GM18870 (cell line): ENCODE results near the gene MFSD11.
"Not testable (repeated sequence)": the region's sequence is repeated elsewhere in the genome, so short reads cannot be mapped to it uniquely, and the experiment has no call there.

Experiments used
- ATAC-seq: cut with Tn5 transposase; IDR thresholded peaks from one replicate; pipeline ENCODE4 v1.9.1; 2021; ENCODE audit warnings: moderate library complexity; ENCODE audit not compliant: unreplicated experiment

MFSD11 gene

GRCh38 chr17:76793775-76794174 is 55.9 kb downstream of the MFSD11 start:
- ATAC-seq = no peak

DNA sequence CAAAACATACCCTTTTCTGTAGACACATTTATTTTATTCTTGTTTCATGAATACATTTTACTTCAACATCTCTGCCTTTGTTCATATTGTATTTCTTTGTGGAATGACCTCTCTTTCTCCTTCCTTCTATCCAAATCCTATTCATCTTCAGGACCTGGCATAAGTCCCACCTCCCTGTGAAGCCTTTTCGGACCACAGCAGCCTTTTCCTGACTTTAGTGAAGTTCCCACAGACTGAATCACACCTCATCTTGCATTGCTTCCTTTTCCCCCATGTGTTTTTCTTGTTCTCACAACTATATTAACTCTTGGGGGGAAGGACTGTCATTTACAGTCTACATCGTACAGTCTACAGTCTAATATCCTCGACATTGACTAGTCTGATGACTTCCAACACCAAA is 58.2 kb downstream of the MFSD11 start:
- no peak for ATAC-seq

GRCh38 chr17:76797241-76797840 is 59.4 kb downstream of the MFSD11 start:
- no peak for ATAC-seq

GRCh38 chr17:76801706-76802105 is 63.8 kb downstream of the MFSD11 start:
- ATAC-seq = no peak

DNA sequence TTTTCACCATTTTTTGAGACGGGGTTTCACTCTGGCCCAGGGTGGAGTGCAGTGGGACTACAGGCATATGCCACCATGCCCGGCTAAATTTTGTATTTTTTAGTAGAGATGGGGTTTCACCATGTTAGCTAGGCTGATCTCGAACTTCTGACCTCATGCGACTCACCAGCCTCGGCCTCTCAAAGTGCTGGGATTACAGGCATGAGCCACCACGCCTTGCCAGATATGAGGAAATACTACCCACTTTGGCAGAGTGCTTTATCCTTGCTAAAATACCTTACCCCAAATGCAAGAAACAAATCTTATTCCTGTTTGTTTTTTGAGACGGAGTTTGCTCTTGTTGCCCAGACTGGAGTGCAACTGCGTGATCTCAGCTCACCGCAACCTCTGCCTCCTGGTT is 67.4 kb downstream of the MFSD11 start:
- ATAC-seq = no peak

DNA sequence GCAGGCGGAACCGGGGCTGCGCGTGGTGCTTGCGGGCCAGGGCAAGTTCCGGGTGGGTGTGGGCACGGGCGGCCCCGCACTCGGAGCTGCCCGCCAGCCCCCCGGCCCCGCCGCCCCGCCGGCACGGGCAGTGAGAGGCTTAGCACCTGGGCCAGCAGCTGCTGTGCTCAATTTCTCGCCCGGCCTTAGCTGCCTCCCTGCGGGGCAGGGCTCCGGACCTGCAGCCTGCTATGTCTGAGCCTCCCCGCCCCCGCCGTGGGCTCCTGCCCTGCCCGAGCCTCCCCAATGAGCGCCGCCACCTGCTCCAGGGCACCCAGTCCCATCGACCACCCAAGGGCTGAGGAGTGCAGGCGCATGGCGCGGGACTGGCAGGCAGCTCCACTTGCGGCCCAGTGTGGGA is 68.2 kb downstream of the MFSD11 start:
- ATAC-seq = not testable (repeated sequence)

GRCh38 chr17:76806767-76807166 is 68.8 kb downstream of the MFSD11 start:
- not testable (repeated sequence) for ATAC-seq

DNA sequence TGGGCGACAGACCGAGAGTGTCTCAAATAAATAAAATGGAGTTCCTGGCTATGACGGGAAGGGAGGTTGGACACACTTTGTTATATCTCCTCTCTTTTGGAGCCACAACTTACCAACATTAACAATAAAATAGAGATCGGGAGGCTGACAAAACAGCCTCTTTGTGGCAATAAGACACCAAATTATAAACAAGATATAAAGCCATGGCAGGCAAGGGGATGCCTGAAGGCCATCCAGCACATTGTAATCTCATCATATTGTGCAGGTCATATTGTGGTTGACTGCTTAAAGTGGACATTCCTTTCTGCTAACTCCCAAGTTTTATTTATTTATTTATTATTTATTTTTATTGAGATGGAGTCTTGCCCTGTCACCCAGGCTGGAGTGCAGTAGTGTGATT is 70.4 kb downstream of the MFSD11 start:
- ATAC-seq = no peak

DNA sequence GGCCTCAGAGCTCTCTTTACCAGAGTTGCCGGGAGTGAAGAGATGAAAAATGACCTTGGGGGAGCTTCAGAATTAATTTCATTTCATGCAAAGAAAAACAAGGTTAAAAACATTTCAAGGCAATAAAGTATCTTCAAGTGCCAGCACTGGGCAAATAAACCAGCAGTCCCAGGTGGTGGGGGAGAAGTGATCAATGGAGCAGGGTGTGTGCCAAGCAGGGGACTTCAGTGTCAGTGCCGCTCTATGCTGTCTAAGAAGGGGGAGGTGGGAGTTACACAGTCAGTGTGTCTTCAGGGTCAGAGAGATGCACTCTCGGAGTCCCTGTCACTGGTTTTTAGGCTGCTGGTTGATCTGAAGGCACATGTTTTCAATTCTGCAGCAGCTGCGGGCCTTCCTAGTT is 73.0 kb downstream of the MFSD11 start:
- no peak for ATAC-seq

DNA sequence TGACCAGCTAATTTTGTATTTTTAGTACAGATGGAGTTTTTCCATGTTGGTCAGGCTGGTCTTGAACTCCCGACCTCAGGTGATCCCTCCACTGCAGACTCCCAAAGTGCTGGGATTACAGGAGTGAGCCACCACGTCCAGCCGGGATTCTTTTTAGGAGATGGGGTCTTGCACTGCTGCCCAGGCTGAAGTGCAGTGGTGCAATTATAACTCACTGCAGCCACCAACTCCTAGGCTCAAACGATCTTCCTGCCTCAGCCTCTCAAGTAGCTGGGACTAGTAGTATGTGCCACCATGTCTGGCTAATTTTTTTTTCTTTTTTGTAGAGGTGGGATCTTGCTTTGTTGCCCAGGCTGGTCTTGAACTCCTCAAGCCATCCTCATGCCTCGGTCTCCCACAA is 73.9 kb downstream of the MFSD11 start:
- no peak for ATAC-seq

DNA sequence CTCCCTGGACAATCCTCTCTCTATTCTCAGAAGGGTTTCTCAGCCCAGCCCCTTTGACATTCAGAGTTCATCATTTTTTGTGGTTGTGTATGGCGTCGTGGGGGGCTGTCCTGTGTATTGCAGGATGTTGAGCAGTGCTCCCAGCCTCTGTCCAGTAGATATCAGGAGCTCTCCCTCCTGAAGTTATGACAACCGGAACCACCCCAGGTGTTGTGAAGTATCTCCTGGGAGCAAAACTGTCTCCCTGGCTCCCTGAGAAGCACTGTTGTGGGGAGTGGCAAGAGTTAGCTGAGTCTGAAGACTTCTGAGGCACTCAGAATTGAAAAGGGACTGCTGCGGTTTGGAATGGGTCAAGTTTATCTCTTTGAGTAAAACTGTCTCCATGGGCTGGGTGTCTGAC is 74.3 kb downstream of the MFSD11 start:
- no peak for ATAC-seq

GRCh38 chr17:76812968-76813367 is 75.0 kb downstream of the MFSD11 start:
- no peak for ATAC-seq

DNA sequence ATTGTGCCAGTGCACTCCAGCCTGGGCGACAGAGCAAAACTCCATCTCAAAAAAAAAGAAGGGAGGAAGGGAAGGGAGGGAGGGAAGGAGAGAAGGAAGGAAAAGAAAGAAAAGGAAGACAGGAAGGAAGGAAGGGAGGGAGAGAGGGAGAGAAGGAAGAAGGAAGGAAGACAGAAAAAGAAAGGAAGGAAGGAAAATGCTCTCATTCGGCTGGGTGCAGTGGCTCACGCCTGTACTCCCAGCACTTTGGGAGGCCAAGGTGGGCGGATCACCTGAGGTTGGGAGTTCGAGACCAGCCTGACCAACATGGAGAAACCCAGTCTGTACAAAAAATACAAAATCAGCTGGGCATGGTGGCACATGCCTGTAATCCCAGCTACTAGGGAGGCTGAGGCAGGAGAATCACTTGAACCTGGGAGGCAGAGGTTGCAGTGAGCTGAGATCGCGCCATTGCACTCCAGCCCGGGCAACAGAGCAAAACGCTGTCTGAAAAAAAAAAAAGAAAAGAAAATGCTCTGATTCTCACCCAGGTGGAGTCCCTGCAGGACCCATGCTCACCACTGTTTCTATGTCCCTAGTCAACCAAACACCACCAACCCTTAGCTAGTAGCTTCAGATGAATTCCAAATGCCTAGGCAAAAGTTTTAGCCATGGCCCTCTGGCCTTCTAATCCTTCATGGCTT is 78.1 kb downstream of the MFSD11 start:
- ATAC-seq = not testable (repeated sequence)

GRCh38 chr17:76816590-76817135 is 78.7 kb downstream of the MFSD11 start:
- ATAC-seq = no peak

GRCh38 chr17:76820039-76820438 is 82.1 kb downstream of the MFSD11 start:
- no peak for ATAC-seq

DNA sequence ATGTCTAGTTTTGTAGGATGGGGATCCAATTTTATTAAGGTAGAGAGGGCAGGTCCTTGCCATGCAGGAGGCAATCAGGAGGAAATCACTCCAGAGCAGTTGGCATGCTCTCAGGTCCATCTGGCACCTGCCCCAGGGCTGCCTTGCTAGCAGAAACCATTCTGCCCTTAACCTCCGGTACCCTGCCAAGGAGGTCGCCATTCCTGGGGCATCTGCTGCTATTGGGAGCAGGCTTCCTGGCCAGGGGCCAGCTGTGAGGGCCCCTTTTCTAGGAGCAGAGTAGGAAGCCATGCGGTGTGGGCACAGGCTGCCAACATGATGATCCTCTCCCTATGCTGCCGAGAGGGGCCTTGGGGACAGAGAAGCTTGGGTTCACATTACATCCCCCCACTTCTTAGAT is 82.6 kb downstream of the MFSD11 start:
- no peak for ATAC-seq

- no peak for ATAC-seq
These were observed 84.4 kb downstream of the MFSD11 start for GRCh38 chr17:76822184-76822778.

DNA sequence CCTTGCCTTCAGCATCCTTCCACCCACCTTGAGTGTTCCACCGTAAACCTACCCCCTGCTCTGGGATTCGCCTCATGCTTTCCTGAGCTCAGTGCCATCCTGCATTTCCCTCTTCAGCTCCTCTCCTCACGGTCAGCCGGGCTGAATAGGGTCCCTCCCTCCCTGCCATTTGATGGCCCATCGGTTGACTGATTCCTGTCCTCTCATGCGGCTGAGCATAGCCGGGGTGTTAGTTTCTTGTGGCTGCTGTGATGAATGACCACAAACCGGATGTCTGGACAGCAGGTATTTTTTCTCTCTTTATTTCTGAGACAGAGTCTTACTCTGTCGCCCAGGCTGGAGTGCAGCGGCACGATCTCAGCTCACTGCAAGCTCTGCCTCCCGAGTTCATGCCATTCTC is 86.2 kb downstream of the MFSD11 start:
- ATAC-seq = no peak

DNA sequence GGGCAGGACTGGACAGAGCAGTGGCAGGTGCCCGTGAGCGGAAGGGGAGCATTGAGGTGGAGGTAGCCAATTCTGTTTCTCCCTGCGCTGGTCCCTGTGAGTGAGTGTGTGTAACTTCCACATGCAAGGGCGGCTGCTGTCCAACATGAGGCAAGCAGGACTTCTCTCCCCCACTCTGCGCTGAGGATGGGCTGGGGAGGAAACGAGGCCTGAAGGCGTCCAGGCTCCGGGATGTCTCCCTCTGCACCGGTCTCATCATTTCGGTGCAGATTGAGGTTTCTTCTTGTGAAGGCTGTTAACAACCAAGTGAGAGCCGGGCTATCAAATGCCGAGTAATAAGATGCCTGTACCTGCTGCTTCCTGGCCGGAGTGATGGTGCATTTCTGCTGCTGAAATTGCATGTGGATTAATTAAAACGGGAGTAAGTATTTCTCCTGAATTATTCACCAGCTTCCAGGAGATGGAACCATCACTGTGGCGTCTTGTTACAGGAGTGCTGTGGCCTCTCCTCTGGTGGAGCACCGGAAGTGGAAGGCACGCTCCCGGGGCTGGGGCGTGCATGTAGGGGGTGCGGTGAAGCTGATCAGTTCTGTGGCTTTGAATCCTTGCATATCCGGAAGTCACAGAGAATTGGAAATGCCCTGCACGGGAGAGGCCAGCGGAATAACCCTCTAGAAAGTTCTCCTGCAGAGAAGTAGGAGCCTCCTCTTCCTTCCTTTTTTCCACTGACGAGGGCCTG is 88.6 kb downstream of the MFSD11 start:
- no peak for ATAC-seq

- ATAC-seq = no peak
These were observed 89.8 kb downstream of the MFSD11 start for GRCh38 chr17:76827736-76828135.
